ENCODE measurements around the gene ITGB8. TPM values are rescaled to one million over a fixed set of nuclear protein-coding genes. Genes with fewer than 3 reads are reported as not detected.

ITGB8 gene
- total RNA-seq, 2 experiments from 2014 or later = not detected

DNA sequence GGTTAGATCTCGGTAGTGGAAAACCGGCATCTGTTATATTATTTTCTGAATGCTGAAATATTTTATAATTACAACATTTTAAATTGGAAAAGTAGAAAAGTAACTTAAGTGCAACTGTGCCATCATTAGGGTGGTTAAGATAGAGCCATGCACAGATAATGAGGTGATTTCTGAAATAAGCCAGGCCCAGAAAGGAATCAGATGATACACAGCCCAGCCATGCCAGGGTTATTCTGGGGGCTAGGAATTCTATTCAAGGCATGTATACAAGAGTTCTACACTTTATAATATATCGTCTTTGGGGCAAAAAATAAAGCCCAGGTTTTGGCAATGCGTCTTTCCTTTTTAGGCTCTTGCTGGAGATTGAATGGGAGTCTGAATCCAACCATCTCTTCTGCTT is 128.7 kb downstream of the ITGB8 start:
- POLR2A ChIA-PET = no interaction called here
- peaks cover 3% of the 10 kb centered on the region for H3K9me3 Mint-ChIP-seq
- no peak for DNase-seq
- H3K27ac Mint-ChIP-seq = no peak overlapping the region
- CTCF ChIA-PET = no interaction called here
- no peaks in the 10 kb centered on the region for H3K27me3 Mint-ChIP-seq
- H3K36me3 Mint-ChIP-seq (ENCODE audit: low read depth) = no peaks in the 10 kb centered on the region
- H3K4me1 Mint-ChIP-seq = no peaks in the 10 kb centered on the region
- no peak overlapping the region for H3K4me3 Mint-ChIP-seq

DNA sequence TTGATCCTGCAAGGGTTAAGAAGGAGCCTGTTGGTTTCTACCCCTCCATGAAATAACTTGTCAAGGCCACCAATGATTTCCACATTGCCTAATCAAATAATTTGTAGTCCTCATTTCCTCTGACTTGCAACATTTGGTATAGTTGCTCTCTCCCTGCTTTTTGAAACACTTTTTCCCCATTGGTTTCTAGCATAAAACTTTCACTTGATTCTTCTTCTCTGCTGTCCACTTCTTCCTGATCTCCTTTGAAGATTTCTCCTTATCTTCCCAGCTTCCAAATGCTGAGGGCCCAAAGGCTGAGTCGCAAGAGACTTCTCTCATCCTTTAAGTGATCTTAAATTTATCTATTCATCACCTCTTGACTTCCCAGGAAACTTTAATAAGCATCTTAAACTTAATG is 134.2 kb downstream of the ITGB8 start:
- ChIA-PET CTCF (no interaction called here), POLR2A (no interaction called here)
- no peak overlapping the region for H3K4me3 Mint-ChIP-seq
- H3K36me3 Mint-ChIP-seq (ENCODE audit: low read depth) = no peaks in the 10 kb centered on the region
- H3K27me3 Mint-ChIP-seq = no peaks in the 10 kb centered on the region
- H3K4me1 Mint-ChIP-seq = no peaks in the 10 kb centered on the region
- peaks cover 3% of the 10 kb centered on the region for H3K9me3 Mint-ChIP-seq
- DNase-seq = no peak
- no peak overlapping the region for H3K27ac Mint-ChIP-seq

Other genes starting within 250 kb of the ITGB8 start
- gene MACC1, start 113.5 kb upstream of the ITGB8 start, total RNA-seq = under 1 TPM; 0.18 to 0.20 TPM

All from activated CD4-positive, alpha-beta memory T cell treated with anti-CD3 and anti-CD28 coated beads, Interleukin-2, amount 10 ng/mL, durations not matched to agents 7 days and 5 days (primary cell).